ENCODE data around the gene NKD1.

GRCh38 chr16:50596762-50597450 lies 48.7 kb downstream of the NKD1 start:
- TF ChIP-seq POLR2A (IDR thresholded peaks at IDR 0.05), result no peak
- TF ChIP-seq, protein P1, sequence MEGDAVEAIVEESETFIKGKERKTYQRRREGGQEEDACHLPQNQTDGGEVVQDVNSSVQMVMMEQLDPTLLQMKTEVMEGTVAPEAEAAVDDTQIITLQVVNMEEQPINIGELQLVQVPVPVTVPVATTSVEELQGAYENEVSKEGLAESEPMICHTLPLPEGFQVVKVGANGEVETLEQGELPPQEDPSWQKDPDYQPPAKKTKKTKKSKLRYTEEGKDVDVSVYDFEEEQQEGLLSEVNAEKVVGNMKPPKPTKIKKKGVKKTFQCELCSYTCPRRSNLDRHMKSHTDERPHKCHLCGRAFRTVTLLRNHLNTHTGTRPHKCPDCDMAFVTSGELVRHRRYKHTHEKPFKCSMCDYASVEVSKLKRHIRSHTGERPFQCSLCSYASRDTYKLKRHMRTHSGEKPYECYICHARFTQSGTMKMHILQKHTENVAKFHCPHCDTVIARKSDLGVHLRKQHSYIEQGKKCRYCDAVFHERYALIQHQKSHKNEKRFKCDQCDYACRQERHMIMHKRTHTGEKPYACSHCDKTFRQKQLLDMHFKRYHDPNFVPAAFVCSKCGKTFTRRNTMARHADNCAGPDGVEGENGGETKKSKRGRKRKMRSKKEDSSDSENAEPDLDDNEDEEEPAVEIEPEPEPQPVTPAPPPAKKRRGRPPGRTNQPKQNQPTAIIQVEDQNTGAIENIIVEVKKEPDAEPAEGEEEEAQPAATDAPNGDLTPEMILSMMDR (IDR thresholded peaks at IDR 0.05), result no peak

Measured in breast epithelium (tissue), 3 donors.